GM23248 (cell line): ENCODE measurements around the gene ELOVL5.

Experiments
- EZH2 ChIP-seq: fragments of 200-600 bp; sonication (generic); IDR thresholded peaks from 2 replicates; pipeline ENCODE4 v1.6.1; 2018; ENCODE audit warnings: antibody characterized with exemption, mild to moderate bottlenecking; ENCODE audit not compliant: insufficient read depth, poor library complexity, severe bottlenecking
- EZH2phosphoT487 ChIP-seq: fragments of 200-600 bp; sonication (generic); IDR thresholded peaks from 2 replicates; pipeline ENCODE4 v1.6.1; 2018; ENCODE audit warnings: antibody characterized with exemption, moderate library complexity, mild to moderate bottlenecking, low read depth; ENCODE audit not compliant: insufficient read depth

DNA sequence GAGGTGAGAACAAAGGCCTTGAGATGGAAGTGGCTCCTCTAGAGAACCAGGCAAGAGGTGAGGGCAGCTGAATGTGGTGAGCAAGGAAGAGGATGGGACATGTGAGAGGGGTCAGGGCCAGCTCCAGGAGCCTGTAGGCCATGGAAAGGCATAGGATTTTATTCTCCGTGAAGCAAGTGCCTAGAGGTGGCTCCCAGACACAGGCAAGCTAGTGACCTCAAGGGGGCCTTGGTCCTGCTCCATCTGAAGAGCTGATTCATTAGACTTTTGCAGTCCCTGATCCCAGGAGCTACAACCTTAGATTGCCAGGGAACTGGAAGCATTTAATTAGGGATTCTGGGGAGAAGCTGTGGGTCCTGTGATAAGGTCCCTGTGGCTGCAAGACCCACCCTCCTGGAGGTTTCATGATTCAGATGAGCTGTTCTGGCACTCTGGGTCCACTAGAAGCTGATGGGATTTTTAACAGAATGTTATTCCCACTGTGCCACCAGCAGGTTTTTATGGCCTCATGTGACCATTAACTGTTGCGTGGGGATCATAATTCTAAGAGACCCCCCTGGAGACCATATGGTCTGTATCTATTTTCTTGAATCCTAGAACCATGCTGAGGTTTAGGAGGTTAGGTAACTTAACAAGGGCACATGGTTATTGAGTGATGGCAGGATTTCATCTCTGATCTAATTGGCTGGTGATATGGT, 90.5 kb downstream of the ELOVL5 start:
- TF ChIP-seq EZH2 (no peak), EZH2phosphoT487 (no peak)
